Pons (tissue), 1 donor: ENCODE measurements around the gene GALNT15.

Source experiments
- DNase-seq: peaks from one replicate; pipeline ENCODE4 v3.0.0-alpha.2; 2016; ENCODE audit warnings: low spot score

GALNT15 gene

GRCh38 chr3:16168211-16168610 is 6.3 kb upstream of the GALNT15 start:
- no peak for DNase-seq

- no peak for DNase-seq
Observed at GRCh38 chr3:16171009-16171408, 3.5 kb upstream of the GALNT15 start.

- no peak for DNase-seq
Observed at GRCh38 chr3:16171825-16172224, 2.7 kb upstream of the GALNT15 start.

- no peak for DNase-seq
Observed at GRCh38 chr3:16173283-16174025, 1.0 kb upstream of the GALNT15 start.

- no peak for DNase-seq
Observed at GRCh38 chr3:16174026-16174355, 489 bp upstream of the GALNT15 start.

GRCh38 chr3:16174976-16175901 is 759 bp downstream of the GALNT15 start:
- peak; percentile 70 for DNase-seq

- DNase-seq: peak; percentile 52
Observed at GRCh38 chr3:16176391-16177030, 2.0 kb downstream of the GALNT15 start.

- DNase-seq: no peak
Observed at GRCh38 chr3:16177382-16177781, 2.9 kb downstream of the GALNT15 start.

- DNase-seq: peak; percentile 87
Observed at GRCh38 chr3:16177962-16178627, 3.6 kb downstream of the GALNT15 start.

GRCh38 chr3:16178628-16178988 is 4.1 kb downstream of the GALNT15 start:
- no peak for DNase-seq

- no peak for DNase-seq
Observed at GRCh38 chr3:16179261-16179660, 4.8 kb downstream of the GALNT15 start.

GRCh38 chr3:16179771-16180736 is 5.6 kb downstream of the GALNT15 start:
- DNase-seq: no peak

- no peak for DNase-seq
Observed at GRCh38 chr3:16180737-16181134, 6.3 kb downstream of the GALNT15 start.

GRCh38 chr3:16181361-16181760 is 6.9 kb downstream of the GALNT15 start:
- no peak for DNase-seq

- no peak for DNase-seq
Observed at GRCh38 chr3:16182183-16182582, 7.7 kb downstream of the GALNT15 start.

- no peak for DNase-seq
Observed at GRCh38 chr3:16182612-16183011, 8.1 kb downstream of the GALNT15 start.

GRCh38 chr3:16183082-16183481 is 8.6 kb downstream of the GALNT15 start:
- no peak for DNase-seq

GRCh38 chr3:16183601-16184270 is 9.3 kb downstream of the GALNT15 start:
- no peak for DNase-seq

- DNase-seq: no peak
Observed at GRCh38 chr3:16186086-16186485, 11.6 kb downstream of the GALNT15 start.

- no peak for DNase-seq
Observed at GRCh38 chr3:16186565-16186964, 12.1 kb downstream of the GALNT15 start.
